GM12874 (cell line): ENCODE data around the gene LYRM4.

ENCODE experiments used
- CTCF ChIP-seq: IDR thresholded peaks from 2 replicates; pipeline ENCODE4 v1.5.1; 2011; ENCODE audit warnings: low read depth, mild to moderate bottlenecking, control low read depth, low read length, moderate library complexity; ENCODE audit not compliant: insufficient read depth

LYRM4 gene

GRCh38 chr6:5125152-5126006 lies 135.4 kb downstream of the LYRM4 start:
- TF ChIP-seq CTCF, result no peak

GRCh38 chr6:5124526-5124925 lies 136.2 kb downstream of the LYRM4 start:
- no peak for TF ChIP-seq CTCF

GRCh38 chr6:5123296-5124143 lies 137.2 kb downstream of the LYRM4 start:
- TF ChIP-seq CTCF, result no peak

GRCh38 chr6:5122504-5123112 lies 138.1 kb downstream of the LYRM4 start:
- TF ChIP-seq CTCF, result no peak

GRCh38 chr6:5121956-5122355 lies 138.8 kb downstream of the LYRM4 start:
- TF ChIP-seq CTCF, result no peak

GRCh38 chr6:5121479-5121878 lies 139.3 kb downstream of the LYRM4 start:
- TF ChIP-seq CTCF, result no peak

GRCh38 chr6:5120011-5120410 lies 140.7 kb downstream of the LYRM4 start:
- TF ChIP-seq CTCF, result no peak
